Measurements from ENCODE around the gene PROP1. TPM values are rescaled to one million over a fixed set of nuclear protein-coding genes. Genes with fewer than 3 reads are reported as not detected.
"Not testable (repeated sequence)": the region's sequence is repeated elsewhere in the genome, so short reads cannot be mapped to it uniquely, and the experiment has no call there.

PROP1 gene
- not detected for polyA plus RNA-seq

- H3K36me3 Mint-ChIP-seq, result no peaks in the 10 kb centered on the region
- H3K27me3 Mint-ChIP-seq (ENCODE audit: low read depth in 3 of 3), result peaks cover 4 to 11% (median 5%) of the 10 kb centered on the region in 3 donors
- H3K27ac Mint-ChIP-seq, result no peak within 1 kb of the TSS
- no peak within 1 kb of the TSS for H3K4me3 Mint-ChIP-seq
- DNase-seq, result no peak
- H3K9me3 Mint-ChIP-seq, result no peaks in the 10 kb centered on the region
- H3K4me1 Mint-ChIP-seq, result no peaks in the 10 kb centered on the region
Observed at GRCh38 chr5:177995691-177996595, at the start of gene PROP1. PROP1 (minus strand) TSS chr5:177996242; CDS start chr5:177995933, 309 bp downstream.

DNA sequence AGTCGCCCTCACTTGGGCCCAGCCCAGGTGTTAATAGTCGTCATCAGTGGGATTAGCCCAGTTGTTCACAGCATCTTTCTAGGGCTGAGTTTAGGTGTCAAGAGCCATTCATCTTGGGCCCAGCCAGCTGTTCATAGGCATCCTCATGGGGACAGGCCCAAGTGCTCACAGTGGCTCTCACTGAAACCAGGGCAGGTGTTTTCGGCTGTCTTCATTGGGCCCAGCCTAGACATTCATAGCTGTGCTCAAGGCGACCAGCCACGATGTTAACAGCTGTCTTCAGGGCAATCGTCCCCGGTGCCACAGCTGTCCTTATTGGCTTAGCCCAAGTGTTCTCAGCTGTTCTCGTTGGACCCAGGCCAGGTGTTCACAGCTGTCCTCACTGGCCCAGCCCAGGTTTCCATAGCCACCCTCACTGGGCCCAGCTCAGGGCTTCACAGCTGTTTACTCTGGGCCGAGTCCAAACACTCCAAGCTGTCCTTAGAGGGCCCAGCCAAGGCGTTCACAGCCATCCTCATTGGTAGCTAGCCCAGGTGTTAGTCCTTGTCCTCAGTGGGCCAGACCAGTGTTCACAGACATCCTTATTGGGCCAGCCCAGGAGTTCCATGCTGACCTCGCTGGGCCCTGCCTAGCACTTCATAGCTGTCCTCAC, 23.5 kb upstream of the PROP1 start:
- H3K9me3 Mint-ChIP-seq; DNase-seq; H3K27me3 Mint-ChIP-seq (ENCODE audit: low read depth in 3 of 3); H3K4me3 Mint-ChIP-seq; H3K4me1 Mint-ChIP-seq; H3K27ac Mint-ChIP-seq; H3K36me3 Mint-ChIP-seq: not testable (repeated sequence)

DNA sequence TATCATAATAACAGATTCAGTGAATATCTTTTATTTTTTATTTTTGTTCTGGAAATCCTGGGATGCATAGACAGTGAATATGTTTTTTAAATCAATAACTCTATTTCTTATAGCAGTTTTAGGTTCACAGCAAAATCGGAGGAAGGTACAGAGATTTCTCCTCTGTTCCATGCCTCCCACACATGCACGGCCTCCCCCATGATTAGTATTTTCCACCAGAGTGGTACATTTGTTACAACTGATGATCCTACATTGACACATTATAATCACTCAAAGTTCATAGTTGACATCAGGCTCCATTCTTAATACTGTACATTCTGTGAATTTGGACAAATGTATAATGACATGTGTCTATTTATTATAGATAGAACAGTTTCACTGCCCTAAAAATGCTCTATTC, 16.7 kb upstream of the PROP1 start:
- H3K27ac Mint-ChIP-seq, H3K36me3 Mint-ChIP-seq: not testable (repeated sequence)

DNA sequence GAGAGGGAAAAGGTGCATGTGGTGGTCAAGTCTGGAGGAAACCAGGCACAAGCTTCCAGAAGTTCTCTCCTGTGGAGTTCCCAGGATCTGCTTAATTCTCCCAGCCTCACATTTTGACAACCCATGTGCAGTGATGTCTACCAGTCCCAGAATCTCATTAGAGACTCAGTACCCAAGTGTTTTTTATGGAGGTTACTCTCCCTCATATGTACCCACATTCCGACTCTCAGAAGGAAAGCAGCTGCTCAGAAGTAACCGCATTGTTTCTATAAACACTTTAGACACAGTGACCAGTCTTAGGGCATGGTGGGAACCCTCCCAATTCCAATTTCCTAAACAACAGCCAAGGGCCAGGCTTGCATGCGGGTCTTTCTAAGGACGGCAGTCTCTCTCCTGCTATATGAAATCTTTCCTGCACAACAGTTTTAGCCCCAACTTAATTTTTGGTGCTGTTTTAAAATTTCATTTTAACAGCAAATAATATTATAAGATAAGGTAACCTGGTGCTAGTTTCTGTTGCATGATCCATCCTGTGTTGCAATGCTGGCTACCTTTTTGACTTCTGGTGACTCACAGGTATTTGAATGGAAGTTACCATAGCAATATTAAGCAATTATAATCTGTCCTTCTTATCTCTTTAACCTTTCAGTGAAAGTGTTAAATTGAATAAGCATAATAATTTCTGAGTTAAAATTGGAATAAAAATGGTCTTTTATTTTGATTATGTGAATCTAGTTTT, 15.9 kb upstream of the PROP1 start:
- not testable (repeated sequence) for H3K4me3 Mint-ChIP-seq; H3K4me1 Mint-ChIP-seq; H3K27me3 Mint-ChIP-seq (ENCODE audit: low read depth in 3 of 3); H3K36me3 Mint-ChIP-seq; H3K9me3 Mint-ChIP-seq; DNase-seq; H3K27ac Mint-ChIP-seq

More for the DNA sequence above, 16.7 kb upstream of the PROP1 start:
- not testable (repeated sequence) for H3K4me3 Mint-ChIP-seq; H3K9me3 Mint-ChIP-seq; DNase-seq; H3K27me3 Mint-ChIP-seq (ENCODE audit: low read depth in 3 of 3); H3K4me1 Mint-ChIP-seq

DNA sequence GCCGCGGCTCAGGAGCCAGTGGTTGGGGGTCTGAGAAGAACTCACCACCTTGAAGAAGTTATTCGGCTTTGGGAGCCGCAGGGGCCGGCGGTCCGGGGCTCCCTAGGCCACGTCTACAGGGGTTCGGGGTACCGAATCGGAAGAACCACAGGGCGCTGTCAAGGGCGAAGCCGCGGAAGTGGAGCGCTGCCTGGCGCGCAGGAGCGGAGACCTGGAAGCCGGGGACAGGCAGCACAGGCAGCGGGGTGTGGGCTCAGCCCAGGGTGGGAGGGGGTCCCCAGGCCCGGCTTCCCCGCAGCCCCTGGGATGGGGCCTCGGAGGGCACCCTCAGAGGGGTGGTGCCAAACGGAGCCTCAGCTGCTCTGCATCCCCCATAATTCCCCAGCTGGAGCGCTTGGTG, 11.2 kb upstream of the PROP1 start:
- H3K4me1 Mint-ChIP-seq, DNase-seq, H3K36me3 Mint-ChIP-seq, H3K9me3 Mint-ChIP-seq, H3K27ac Mint-ChIP-seq: not testable (repeated sequence)
- H3K4me3 Mint-ChIP-seq, result peak overlapping the region in 3 of 5 donors; percentile 17 to 72 (median 45)
- peaks cover 3 to 10% (median 3%) of the 10 kb centered on the region in 3 donors for H3K27me3 Mint-ChIP-seq (ENCODE audit: low read depth in 3 of 3)

DNA sequence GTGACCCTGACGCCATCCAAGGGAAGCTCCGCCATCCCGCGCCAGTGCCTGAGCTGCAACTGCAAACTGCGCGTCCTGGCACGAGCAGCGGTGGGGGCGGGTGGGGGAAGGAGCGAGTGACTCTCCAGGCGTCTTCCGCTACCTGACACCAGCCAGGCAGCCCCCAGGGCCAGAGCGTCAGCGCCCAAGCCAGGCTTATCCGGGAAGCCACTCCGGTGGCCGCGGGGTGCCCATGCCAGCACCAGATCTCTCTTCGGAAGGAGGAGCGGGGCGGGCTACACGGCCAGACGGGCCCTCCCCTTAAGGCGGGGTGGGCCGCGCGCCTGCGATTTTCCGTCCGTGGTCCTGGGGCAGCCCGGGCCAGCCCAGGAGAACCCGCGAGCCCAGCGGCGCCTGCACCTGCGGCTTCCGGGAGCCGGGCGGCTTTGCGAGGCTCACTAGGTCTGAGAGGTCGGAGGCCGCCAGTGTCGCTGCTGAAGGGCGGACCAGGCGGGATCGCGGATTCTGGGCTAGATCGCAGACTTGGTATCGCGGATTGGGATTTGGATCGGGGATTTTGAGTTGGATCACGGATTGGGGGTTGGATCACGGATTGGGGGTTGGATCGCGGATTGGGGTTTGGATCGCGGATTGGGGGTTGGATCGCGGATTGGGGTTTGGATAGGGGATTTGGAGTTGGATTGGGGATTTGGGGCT, 10.6 kb upstream of the PROP1 start:
- peaks cover 1 to 10% (median 3%) of the 10 kb centered on the region in 3 donors for H3K27me3 Mint-ChIP-seq (ENCODE audit: low read depth in 3 of 3)
- H3K27ac Mint-ChIP-seq, result not testable (repeated sequence)

GRCh38 chr5:178006181-178006535, 10.1 kb upstream of the PROP1 start:
- Mint-ChIP-seq H3K27me3 (ENCODE audit: low read depth in 3 of 3) (peaks cover 1 to 10% (median 3%) of the 10 kb centered on the region in 3 donors), H3K4me3 (peak overlapping the region in 1 of 5 donors; percentile 49)
- H3K36me3 Mint-ChIP-seq, H3K4me1 Mint-ChIP-seq, H3K9me3 Mint-ChIP-seq, DNase-seq, H3K27ac Mint-ChIP-seq: not testable (repeated sequence)

More for the DNA sequence above, 10.6 kb upstream of the PROP1 start:
- H3K4me1 Mint-ChIP-seq, H3K9me3 Mint-ChIP-seq, H3K36me3 Mint-ChIP-seq: not testable (repeated sequence)
- peak overlapping the region in 4 of 5 donors; percentile 17 to 72 (median 46) for H3K4me3 Mint-ChIP-seq
- peak; percentile 10 to 32 (median 28) for DNase-seq

DNA sequence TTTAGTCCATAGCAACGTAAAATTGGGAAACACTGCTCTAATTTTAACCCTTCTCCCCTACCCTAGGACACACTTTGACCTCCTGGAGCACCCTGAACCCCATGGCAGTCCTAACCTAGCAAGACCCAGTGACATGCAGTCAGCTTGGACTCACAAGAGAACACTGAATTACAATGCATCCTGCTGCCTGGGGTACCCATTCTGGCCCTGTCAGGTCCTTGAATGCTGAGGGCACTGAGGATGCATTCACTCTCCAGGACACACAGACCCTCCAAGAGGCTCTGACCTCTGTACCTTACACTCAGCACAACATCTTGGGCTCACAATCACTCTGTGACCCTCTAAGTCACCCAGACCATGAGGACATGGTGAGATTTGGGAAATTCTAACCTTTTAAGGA, 1.8 kb upstream of the PROP1 start:
- H3K36me3 Mint-ChIP-seq, result no peaks in the 10 kb centered on the region
- no peak for DNase-seq
- H3K4me1 Mint-ChIP-seq, result no peaks in the 10 kb centered on the region
- no peak overlapping the region for H3K4me3 Mint-ChIP-seq
- H3K27me3 Mint-ChIP-seq (ENCODE audit: low read depth in 3 of 3), result peaks cover 5 to 9% (median 7%) of the 10 kb centered on the region in 3 donors
- no peak overlapping the region for H3K27ac Mint-ChIP-seq
- no peaks in the 10 kb centered on the region for H3K9me3 Mint-ChIP-seq

DNA sequence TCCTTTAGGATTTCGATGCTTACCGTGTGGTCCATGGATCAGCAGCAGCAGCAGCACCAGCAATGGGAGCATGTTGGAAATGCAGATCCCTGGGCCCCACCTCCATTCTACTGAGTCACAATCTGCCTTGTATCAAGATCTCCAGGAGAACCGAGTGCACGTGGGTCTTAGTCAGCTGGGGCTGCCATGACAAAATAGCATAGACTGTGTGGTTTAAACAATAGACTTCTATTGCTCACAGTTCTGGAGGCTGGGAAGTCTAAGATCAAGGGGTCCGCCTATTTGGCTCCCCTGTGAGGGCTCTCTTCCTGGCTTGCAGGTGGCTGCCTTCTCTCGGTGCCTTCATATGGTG, 1.3 kb upstream of the PROP1 start:
- no peaks in the 10 kb centered on the region for H3K36me3 Mint-ChIP-seq
- H3K9me3 Mint-ChIP-seq, result no peaks in the 10 kb centered on the region
- no peaks in the 10 kb centered on the region for H3K4me1 Mint-ChIP-seq
- DNase-seq, result no peak
- no peak overlapping the region for H3K27ac Mint-ChIP-seq
- H3K4me3 Mint-ChIP-seq, result no peak overlapping the region
- H3K27me3 Mint-ChIP-seq (ENCODE audit: low read depth in 3 of 3), result peaks cover 4 to 9% (median 5%) of the 10 kb centered on the region in 3 donors

GRCh38 chr5:177996660-177997318, 747 bp upstream of the PROP1 start:
- Mint-ChIP-seq H3K36me3 (no peaks in the 10 kb centered on the region), H3K4me1 (no peaks in the 10 kb centered on the region), H3K27me3 (ENCODE audit: low read depth in 3 of 3) (peaks cover 4 to 9% (median 5%) of the 10 kb centered on the region in 3 donors), H3K27ac (no peak overlapping the region), H3K4me3 (no peak overlapping the region), H3K9me3 (no peaks in the 10 kb centered on the region)
- DNase-seq, result no peak

DNA sequence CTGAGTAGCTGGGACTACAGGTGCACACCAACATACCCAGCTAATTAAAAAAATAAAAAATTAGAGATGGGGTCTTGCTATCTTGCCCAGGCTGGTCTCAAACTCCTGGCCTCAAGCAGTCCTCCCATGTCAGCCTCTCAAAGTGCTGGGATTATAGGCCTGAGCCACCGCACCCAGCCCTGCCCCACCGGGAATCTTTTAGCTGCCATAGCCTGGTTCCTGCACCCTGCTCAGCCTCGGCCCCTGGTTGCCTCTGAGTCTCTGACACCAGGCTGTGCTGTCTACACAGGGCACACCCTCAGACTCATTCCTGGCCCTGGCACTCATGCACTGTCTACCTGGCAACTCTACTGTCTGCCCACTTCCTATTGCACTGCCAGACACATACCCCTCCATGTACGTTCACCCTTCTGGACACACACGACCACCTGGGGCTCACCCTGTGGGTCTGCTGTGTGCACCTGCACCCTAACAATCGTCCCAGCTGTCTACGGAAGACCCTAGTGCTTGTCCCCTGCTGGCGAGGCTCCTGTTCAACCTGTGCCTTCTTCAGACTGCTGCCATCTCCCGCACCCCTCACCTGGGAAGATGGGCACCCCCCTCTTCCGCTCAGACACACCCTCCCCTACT, 1.4 kb downstream of the PROP1 start:
- H3K4me3 Mint-ChIP-seq, result no peak overlapping the region
- peaks cover 4 to 13% (median 5%) of the 10 kb centered on the region in 3 donors for H3K27me3 Mint-ChIP-seq (ENCODE audit: low read depth in 3 of 3)
- DNase-seq, result no peak
- no peaks in the 10 kb centered on the region for H3K36me3 Mint-ChIP-seq
- H3K27ac Mint-ChIP-seq, result no peak overlapping the region
- H3K4me1 Mint-ChIP-seq, result no peaks in the 10 kb centered on the region
- no peaks in the 10 kb centered on the region for H3K9me3 Mint-ChIP-seq

GRCh38 chr5:177994063-177994462, 2.0 kb downstream of the PROP1 start:
- Mint-ChIP-seq H3K36me3 (no peaks in the 10 kb centered on the region), H3K4me1 (no peaks in the 10 kb centered on the region), H3K9me3 (no peaks in the 10 kb centered on the region), H3K27ac (no peak overlapping the region), H3K4me3 (no peak overlapping the region), H3K27me3 (ENCODE audit: low read depth in 3 of 3) (peaks cover 4 to 15% (median 5%) of the 10 kb centered on the region in 3 donors)
- DNase-seq, result no peak

GRCh38 chr5:177992466-177992865, 3.6 kb downstream of the PROP1 start:
- Mint-ChIP-seq H3K27ac (no peak overlapping the region), H3K36me3 (no peaks in the 10 kb centered on the region), H3K4me1 (no peaks in the 10 kb centered on the region)

More at GRCh38 chr5:177992466-177992865, 3.6 kb downstream of the PROP1 start:
- Mint-ChIP-seq H3K4me3 (no peak overlapping the region), H3K27me3 (ENCODE audit: low read depth in 3 of 3) (peaks cover 4 to 15% (median 5%) of the 10 kb centered on the region in 3 donors), H3K9me3 (no peaks in the 10 kb centered on the region)
- DNase-seq, result no peak
